AG04450 (cell line): Measurements from ENCODE around the gene ACAP3. TPM values are rescaled to one million over a fixed set of nuclear protein-coding genes. Genes with fewer than 3 reads are reported as not detected.

ENCODE experiments used
- CTCF ChIA-PET: fragments of 300-600, 350-600 bp; formaldehyde crosslinking; extraction: SDS; loops from one replicate; lab custom pipeline; 2022; ENCODE audit warnings: antibody characterized with exemption, inconsistent platforms; lab: Charles Lee
- POLR2A ChIA-PET: fragments of 350-600 bp; formaldehyde crosslinking; extraction: SDS; loops from one replicate; lab custom pipeline; 2021; ENCODE audit warnings: antibody characterized with exemption, inconsistent platforms; lab: Yijun Ruan, JAX
- DNase-seq: peaks from one replicate; pipeline ENCODE4 v3.0.0-alpha.2; 2011; ENCODE audit warnings: low read depth, low spot score
- H3K27ac ChIP-seq: one replicate; pipeline ENCODE4 v1.5.1; 2012; ENCODE audit warnings: low read depth, low read length, control low read depth
- H3K27me3 ChIP-seq: one replicate; pipeline ENCODE4 v1.6.0; 2012; ENCODE audit warnings: low read length; ENCODE audit not compliant: control insufficient read depth, insufficient read depth
- H3K4me3 ChIP-seq: 2 replicates; pipeline ENCODE4 v1.5.1; 2011; ENCODE audit warnings: mild to moderate bottlenecking, low read depth, low read length, control low read depth
- H3K9me3 ChIP-seq: 2 replicates; pipeline ENCODE4 v1.5.1; 2012; ENCODE audit warnings: low read length; ENCODE audit not compliant: control insufficient read depth, insufficient read depth
- CTCF ChIP-seq: IDR thresholded peaks from 2 replicates; pipeline ENCODE4 v1.5.1; 2011; ENCODE audit warnings: low read depth, low read length, control low read depth, inconsistent platforms
- polyA plus RNA-seq: library from polyadenylated mRNA; depleted of rRNA; stranded (reverse); fragments of >200 nt; gene quantifications from 2 replicates; pipeline ENCODE4 v1.2.3, GENCODE V29; 2011

ACAP3 gene
- polyA plus RNA-seq, 1 experiment = 17.5 TPM

GRCh38 chr1:1354271-1355247, 46.8 kb upstream of the ACAP3 start:
- ChIA-PET POLR2A (interaction anchor here (0.5 to 0.6 kb wide), 2 partner anchors 21 to 512 kb away, joined by 3 to 4 read pairs; partner anchors contain the start of gene AURKAIP1), CTCF (no interaction called here)
- TF ChIP-seq CTCF = no peak
- Histone ChIP-seq H3K27ac (no peak overlapping the region), H3K27me3 (no peaks in the 10 kb centered on the region), H3K9me3 (no peaks in the 10 kb centered on the region; the same call in 1 of the 2 replicates), H3K4me3 (peak overlapping the region; percentile 84)
- DNase-seq = no peak

DNA sequence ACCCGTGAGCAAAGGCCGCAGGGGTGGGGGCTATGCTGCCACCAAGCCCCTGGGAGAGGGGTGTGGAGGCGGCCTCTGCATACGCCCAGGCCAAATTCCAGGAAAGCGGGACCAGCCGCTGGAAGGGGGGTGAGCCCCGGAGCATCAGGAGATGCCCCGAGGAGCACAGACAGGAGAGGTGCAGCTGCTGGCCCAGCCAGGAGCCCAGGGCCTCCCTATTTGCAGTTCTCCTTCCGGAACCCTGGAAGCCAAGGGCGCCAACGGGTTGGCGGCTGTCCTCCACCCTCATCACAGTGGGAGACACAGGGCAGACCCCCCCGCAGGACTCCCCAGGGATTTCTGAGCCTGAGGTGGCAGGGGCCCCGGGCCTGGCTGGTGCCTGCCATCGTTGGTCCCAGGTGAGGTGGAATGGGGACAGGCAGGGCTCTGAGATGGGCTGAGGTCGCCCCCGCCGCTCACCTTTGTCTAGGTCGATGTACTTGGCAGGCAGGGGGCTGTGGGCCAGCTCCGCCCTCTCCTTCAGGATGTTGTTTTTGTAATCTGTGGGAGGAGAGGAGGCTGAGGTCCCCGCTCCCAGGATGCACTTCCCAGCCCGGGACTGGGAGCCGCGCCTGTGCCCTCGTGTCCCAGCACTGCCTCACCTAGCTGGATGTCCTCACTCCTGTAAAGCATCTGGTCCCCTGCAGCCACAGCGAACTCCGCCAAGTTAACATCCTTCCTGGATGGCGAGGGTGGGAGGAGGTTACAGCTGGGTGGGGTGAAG, 45.8 kb upstream of the ACAP3 start:
- Histone ChIP-seq H3K27me3 (no peaks in the 10 kb centered on the region), H3K9me3 (no peaks in the 10 kb centered on the region; the same call in 1 of the 2 replicates), H3K4me3 (no peak overlapping the region), H3K27ac (no peak overlapping the region)
- ChIA-PET CTCF (interaction anchor here (0.6 kb wide), 1 partner anchor 10 kb away, joined by 5 read pairs; no protein-coding TSS in a partner anchor), POLR2A (interaction anchor here (0.6 kb wide), 1 partner anchor 22 kb away, joined by 4 read pairs; the partner anchor contains the start of gene AURKAIP1)
- no peak for TF ChIP-seq CTCF
- no peak for DNase-seq

DNA sequence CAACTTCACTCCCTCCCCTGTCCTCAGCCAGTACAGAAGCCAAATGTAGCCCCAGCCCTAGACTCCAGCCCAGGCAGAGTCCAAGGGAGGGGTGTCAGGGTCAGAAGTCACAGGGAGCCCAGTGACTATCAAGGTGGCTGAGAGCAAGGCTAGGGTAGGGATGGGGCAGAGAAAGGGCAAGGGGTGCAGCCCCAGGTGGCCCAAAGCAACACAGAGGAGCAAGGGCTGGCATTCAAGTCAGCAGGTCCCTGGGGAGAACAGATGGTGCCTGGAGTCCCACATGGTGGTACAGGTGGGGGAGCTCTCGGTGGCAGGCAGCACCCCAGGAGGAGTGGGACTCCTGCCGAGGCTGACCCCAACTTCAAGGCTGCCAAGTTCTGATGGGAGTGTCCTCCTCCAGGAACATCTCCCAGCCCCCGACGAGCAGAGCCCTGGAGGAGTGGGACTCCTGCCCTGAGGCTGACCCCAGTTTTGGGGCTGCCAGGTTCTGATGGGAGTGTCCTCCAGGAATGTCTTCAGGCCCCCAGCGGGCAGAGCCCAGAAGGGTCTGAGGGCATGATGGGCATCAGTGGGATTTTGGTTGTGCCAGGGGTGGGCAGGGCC, 45.2 kb upstream of the ACAP3 start:
- DNase-seq = no peak
- Histone ChIP-seq H3K27me3 (no peaks in the 10 kb centered on the region), H3K9me3 (no peaks in the 10 kb centered on the region; the same call in 1 of the 2 replicates), H3K4me3 (no peak overlapping the region; the same call in 1 of the 2 replicates), H3K27ac (peak overlapping the region; percentile 31)
- no peak for TF ChIP-seq CTCF
- ChIA-PET POLR2A (interaction anchor here (0.9 kb wide), 1 partner anchor 21 kb away, joined by 3 read pairs; no protein-coding TSS in a partner anchor), CTCF (interaction anchor here (0.6 to 1.0 kb wide), 2 partner anchors 10 to 20 kb away, joined by 3 to 5 read pairs; no protein-coding TSS in a partner anchor)

GRCh38 chr1:1351511-1352427, 44.0 kb upstream of the ACAP3 start:
- TF ChIP-seq CTCF = no peak
- ChIA-PET POLR2A (interaction anchor here (0.9 to 1.0 kb wide), 2 partner anchors 20 to 22 kb away, joined by 3 to 6 read pairs; no protein-coding TSS in a partner anchor), CTCF (interaction anchor here (0.7 to 1.0 kb wide), 2 partner anchors 20 to 21 kb away, joined by 3 to 4 read pairs; no protein-coding TSS in a partner anchor)
- DNase-seq = no peak
- Histone ChIP-seq H3K27ac (peak overlapping the region; percentile 47), H3K9me3 (no peaks in the 10 kb centered on the region; the same call in 1 of the 2 replicates), H3K27me3 (no peaks in the 10 kb centered on the region), H3K4me3 (peak overlapping the region; percentile 17)
